ENCODE data around the gene CCDC88B. TPM values are rescaled to one million over a fixed set of nuclear protein-coding genes. Genes with fewer than 3 reads are reported as not detected.

CCDC88B gene
- total RNA-seq, 1 experiment from 2014 or later: 14.7 TPM

GRCh38 chr11:64317325-64317960 lies 22.6 kb upstream of the CCDC88B start, which contains the start of gene TRMT112:
Gene TRMT112 (minus strand): TSS chr11:64317559. CDS start chr11:64317526, 33 bp downstream.
- intact Hi-C loops (cut with micrococcal nuclease): loop anchor here (1.0 kb wide), 3 partner anchors 14 to 42 kb away; partner anchors contain the start of gene RPS6KA4
- CTCF ChIA-PET: interaction anchor here (0.6 to 3.7 kb wide), 23 partner anchors 11 to 515 kb away, joined by 3 to 92 read pairs (median 5); partner anchors contain the start of genes BAD, ESRRA and FKBP2

More at GRCh38 chr11:64317325-64317960, 22.6 kb upstream of the CCDC88B start, which contains the start of gene TRMT112:
- ATAC-seq (peak; percentile 76), DNase-seq (ENCODE audit: low read depth, low spot score) (peak; percentile 99)
- Histone ChIP-seq H3K36me3 (ENCODE audit: control insufficient read depth in 1 of 2, insufficient read depth in 2 of 2, low read length in 2 of 2) (peaks cover 7 to 23% of the 10 kb centered on the region in 2 experiments; a peak in 2 of 4 replicates), H3K9me3 (ENCODE audit: control insufficient read depth in 1 of 2, insufficient read depth in 1 of 2, low read depth in 1 of 2, low read length in 2 of 2) (no peaks in the 10 kb centered on the region), H3K4me2 (ENCODE audit: low read length) (peak within 1 kb of the TSS; percentile 77), H4K20me1 (ENCODE audit: insufficient read depth) (no peaks in the 10 kb centered on the region), H3K4me3 (replicated peaks in 1 of 2; ENCODE audit: low read depth in 1 of 2, low read length in 2 of 2) (peak within 1 kb of the TSS; percentile 80 to 84), H2AFZ (ENCODE audit: low read depth, low read length, poor library complexity, severe bottlenecking) (no peak within 1 kb of the TSS), H3K9me2 (ENCODE audit: insufficient read depth) (no peaks in the 10 kb centered on the region), H3K4me1 (ENCODE audit: control insufficient read depth in 1 of 2, insufficient read depth in 2 of 2, low read length in 2 of 2) (peaks cover 22 to 56% of the 10 kb centered on the region in 2 experiments), H3K79me2 (ENCODE audit: insufficient read depth, low read length) (peaks cover 37% of the 10 kb centered on the region), H3K27me3 (ENCODE audit: insufficient read depth, low read length) (no peaks in the 10 kb centered on the region), H3K9ac (ENCODE audit: low read length) (peak within 1 kb of the TSS; percentile 89), H3K27ac (ENCODE audit: low read depth, low read length) (peak within 1 kb of the TSS; percentile 83)
- BruUV-seq (replicated peaks): no TSS peak
- peak; percentile 32 for TF ChIP-seq YY1 (IDR thresholded peaks at IDR 0.05; ENCODE audit: extremely low read depth, insufficient replicate concordance, low read depth, low read length)
- no peak for TF ChIP-seq RAD21 (IDR thresholded peaks at IDR 0.05; ENCODE audit: low read depth)
- TF ChIP-seq POLR2AphosphoS5 (IDR thresholded peaks at IDR 0.05; ENCODE audit: low read depth, low read length): peak; percentile 83
- peak; percentile 70 for TF ChIP-seq POLR2A (IDR thresholded peaks at IDR 0.05; ENCODE audit: borderline replicate concordance, extremely low read depth, insufficient read depth, insufficient read length)
- TF ChIP-seq ZBTB33 (IDR thresholded peaks at IDR 0.05; ENCODE audit: extremely low read depth, insufficient replicate concordance, low read length): peak; percentile 52
- no peak for TF ChIP-seq FOSL1 (IDR thresholded peaks at IDR 0.05; ENCODE audit: low read depth)
- TF ChIP-seq TCF7L2 (IDR thresholded peaks at IDR 0.05; ENCODE audit: borderline replicate concordance, extremely low read depth, insufficient read depth, insufficient read length): peak; percentile 83
- no peak for TF ChIP-seq CBX3 (IDR thresholded peaks at IDR 0.05; ENCODE audit: low read depth)
- TF ChIP-seq EGR1 (IDR thresholded peaks at IDR 0.05; ENCODE audit: low read depth): no peak
- TF ChIP-seq CEBPB (IDR thresholded peaks at IDR 0.05; ENCODE audit: low read depth): no peak
- ChIA-PET RAD21 (ENCODE audit: low non-redundant PET in 1 of 2, low total read pairs in 2 of 2, uncharacterized antibody in 2 of 2, unreplicated experiment in 2 of 2) (interaction anchor here (0.6 to 2.6 kb wide), 14 partner anchors 12 to 132 kb away, joined by 3 to 29 read pairs (median 4); partner anchors contain the start of gene ESRRA (in 2 of the 2)), POLR2A (interaction anchor here (0.6 to 3.0 kb wide), 26 partner anchors 10 to 1768 kb away, joined by 3 to 77 read pairs (median 6); partner anchors contain the start of genes CATSPERZ, ESRRA, FKBP2 and PLCB3)

All from HCT116 (cell line).